A549 (cell line): ENCODE results near the gene SSR3. TPM values are rescaled to one million over a fixed set of nuclear protein-coding genes. Genes with fewer than 3 reads are reported as not detected.

Experiments
- ATAC-seq, 2 experiments: fragments of 200-7000 bp in 1 of 2; fragments of >200 bp in 1 of 2; cut with Nextera tagmentation in 1 of 2; cut with Tn5 transposase in 1 of 2; 3 replicates each; pipeline versions ENCODE4 v1.8.0 to v1.9.1; 2018 to 2020; ENCODE audit warnings: mild to moderate bottlenecking in 1 of 2, moderate library complexity in 1 of 2
- CTCF ChIA-PET: fragments of 300-600 bp; sonication (Branson Sonifier 250); formaldehyde crosslinking; extraction: SDS; loops from one replicate; lab custom pipeline; 2021; ENCODE audit warnings: antibody characterized with exemption, inconsistent platforms; lab: Yijun Ruan, JAX
- POLR2A ChIA-PET: fragments of 350-600 bp; formaldehyde crosslinking; extraction: SDS; loops from one replicate; lab custom pipeline; 2021; ENCODE audit warnings: antibody characterized with exemption, inconsistent platforms; lab: Yijun Ruan, JAX
- DNase-seq, 2 experiments: peaks; one replicate each; pipeline versions ENCODE4 v3.0.0 to v3.0.0-alpha.2; 2011 to 2016; ENCODE audit warnings: low read depth in 1 of 2, low spot score in 1 of 2
- FAIRE-seq: peaks from 2 replicates; lab custom pipeline; 2011; peaks lifted over from hg19 to GRCh38; lab: Jason Lieb, UNC
- H3K27ac ChIP-seq, 2 experiments: fragments of >200 bp; sonication (Bioruptor Twin); formaldehyde crosslinking; 3 replicates each; pipeline ENCODE4 v1.5.1; 2016 to 2017
- H3K4me1 ChIP-seq: fragments of >200 bp; sonication (Bioruptor Twin); formaldehyde crosslinking; 3 replicates; pipeline ENCODE4 v1.6.1; 2016
- H3K4me2 ChIP-seq: fragments of >200 bp; sonication (Bioruptor Twin); formaldehyde crosslinking; 3 replicates; pipeline ENCODE4 v1.6.1; 2016
- H3K4me3 ChIP-seq: fragments of >200 bp; sonication (Bioruptor Twin); formaldehyde crosslinking; 3 replicates; pipeline ENCODE4 v1.5.1; 2016
- H3K9me3 ChIP-seq: fragments of >200 bp; sonication (Bioruptor Twin); formaldehyde crosslinking; 3 replicates; pipeline ENCODE4 v1.6.1; 2016
- CBX2 ChIP-seq: fragments of 200-600 bp; sonication (generic); IDR thresholded peaks from 2 replicates; pipeline ENCODE4 v1.6.1; 2016; ENCODE audit warnings: low read depth, mild to moderate bottlenecking, borderline replicate concordance
- CHD4 ChIP-seq: fragments of 200-600 bp; sonication (generic); IDR thresholded peaks from 2 replicates; pipeline ENCODE4 v1.6.1; 2016; ENCODE audit warnings: antibody characterized with exemption, mild to moderate bottlenecking, borderline replicate concordance
- EHMT2 ChIP-seq: fragments of 200-600 bp; sonication (generic); IDR thresholded peaks from 2 replicates; pipeline ENCODE4 v1.6.1; 2016; ENCODE audit warnings: antibody characterized with exemption, low read depth, mild to moderate bottlenecking, moderate library complexity
- ESRRA ChIP-seq: fragments of 150-350 bp; IDR thresholded peaks from 2 replicates; pipeline ENCODE4 v1.6.1; 2014; ENCODE audit warnings: mild to moderate bottlenecking, low read length, borderline replicate concordance
- FOXS1 ChIP-seq: fragments of 250-450 bp; sonication (Bioruptor Pico); IDR thresholded peaks from 2 replicates; pipeline ENCODE4 v1.5.0; 2020; ENCODE audit warnings: mild to moderate bottlenecking, moderate library complexity
- GATA3 ChIP-seq: IDR thresholded peaks from 2 replicates; pipeline ENCODE4 v1.6.1; 2012; ENCODE audit warnings: borderline replicate concordance
- JUN ChIP-seq, 2 experiments: fragments of >200 bp; sonication (Bioruptor Twin); formaldehyde crosslinking; IDR thresholded peaks; 2 replicates in 1 of 2; 3 replicates in 1 of 2; pipeline ENCODE4 v1.6.1; 2016 to 2017
- KDM5A ChIP-seq: fragments of 200-600 bp; sonication (generic); IDR thresholded peaks from 2 replicates; pipeline ENCODE4 v1.6.1; 2016; ENCODE audit warnings: antibody characterized with exemption, mild to moderate bottlenecking
- MYC ChIP-seq: IDR thresholded peaks from 2 replicates; pipeline ENCODE4 v1.6.1; 2012; ENCODE audit warnings: mild to moderate bottlenecking, inconsistent platforms, low read length, improper control_type of control experiment, borderline replicate concordance
- NR3C1 ChIP-seq: fragments of >200 bp; sonication (Bioruptor Twin); formaldehyde crosslinking; IDR thresholded peaks from 3 replicates; pipeline ENCODE4 v1.6.1; 2017
- POLR2A ChIP-seq: IDR thresholded peaks from 2 replicates; pipeline ENCODE4 v1.6.1; 2012; ENCODE audit warnings: mild to moderate bottlenecking, low read length
- POLR2AphosphoS2 ChIP-seq: conservative IDR thresholded peaks from 2 replicates; pipeline ENCODE4 v1.6.1; 2012; ENCODE audit warnings: low read length, improper control_type of control experiment, inconsistent platforms
- RAD21 ChIP-seq, 2 experiments: fragments of >200 bp in 1 of 2; sonication (Bioruptor Twin) in 1 of 2; formaldehyde crosslinking in 1 of 2; IDR thresholded peaks in 1 of 2; conservative IDR thresholded peaks in 1 of 2; 2 replicates in 1 of 2; 3 replicates in 1 of 2; pipeline ENCODE4 v1.6.1; 2012 to 2018; ENCODE audit warnings: inconsistent platforms in 1 of 2
- RARB ChIP-seq: fragments of 250-450 bp; sonication (Bioruptor Pico); IDR thresholded peaks from 2 replicates; pipeline ENCODE4 v1.8.0; 2021; ENCODE audit warnings: mild to moderate bottlenecking, moderate library complexity
- RFX5 ChIP-seq: fragments of 450-650 bp; IDR thresholded peaks from 2 replicates; pipeline ENCODE4 v1.7.1; 2014; ENCODE audit warnings: antibody characterized with exemption, mild to moderate bottlenecking, moderate library complexity
- ZC3H11A ChIP-seq: fragments of 450-650 bp; IDR thresholded peaks from 2 replicates; pipeline ENCODE4 v1.6.1; 2014; ENCODE audit warnings: antibody characterized with exemption, mild to moderate bottlenecking
- ZFP36 ChIP-seq: fragments of 450-650 bp; IDR thresholded peaks from 2 replicates; pipeline ENCODE4 v1.6.1; 2014; ENCODE audit warnings: borderline replicate concordance; ENCODE audit not compliant: partially characterized antibody
- ZNF302 ChIP-seq: fragments of 250-450 bp; sonication (Bioruptor Pico); IDR thresholded peaks from 2 replicates; pipeline ENCODE4 v1.9.0; 2021; ENCODE audit warnings: inconsistent platforms, mild to moderate bottlenecking, moderate library complexity
- WGBS: methylation state at CpG from one replicate; pipeline ENCODE4 v1.1.6; 2017; ENCODE audit errors: missing lambda C conversion rate; 5-methylcytosine and 5-hydroxymethylcytosine counted together
- polyA plus RNA-seq, 4 experiments: library from polyadenylated mRNA; depleted of rRNA in 3 of 4; stranded (reverse); fragments of >200 nt; fragmentation: RNase III in 1 of 4; extraction: RNeasy Plus Mini Kit Qiagen cat#74134 plus additional on column Dnase treatment in 1 of 4; gene quantifications; 2 replicates in 3 of 4; 3 replicates in 1 of 4; pipeline ENCODE4 v1.2.3, GENCODE V29; 2011 to 2017
- TF ChIP-seq, protein P1 (sequence below): fragments of 250-450 bp; sonication (Bioruptor Pico); IDR thresholded peaks from 2 replicates; pipeline ENCODE4 v1.5.0; 2020; ENCODE audit warnings: low read depth, mild to moderate bottlenecking, moderate library complexity
- TF ChIP-seq, protein P2 (sequence below): fragments of 250-450 bp; sonication (Bioruptor Pico); IDR thresholded peaks from 2 replicates; pipeline ENCODE4 v1.5.0; 2021; ENCODE audit warnings: mild to moderate bottlenecking, moderate library complexity, borderline replicate concordance
- TF ChIP-seq, protein P3 (sequence below): fragments of >200 bp; sonication (Bioruptor Twin); formaldehyde crosslinking; IDR thresholded peaks from 3 replicates; pipeline ENCODE4 v1.5.1; 2016
- TF ChIP-seq, protein P4 (sequence below): fragments of >200 bp; sonication (Bioruptor Twin); formaldehyde crosslinking; IDR thresholded peaks from 2 replicates; pipeline ENCODE4 v1.6.1; 2016

The SSR3 gene
- polyA plus RNA-seq, 2 of the 4 experiments (the other 2 are of a cell fraction), result 154 to 187 TPM

DNA sequence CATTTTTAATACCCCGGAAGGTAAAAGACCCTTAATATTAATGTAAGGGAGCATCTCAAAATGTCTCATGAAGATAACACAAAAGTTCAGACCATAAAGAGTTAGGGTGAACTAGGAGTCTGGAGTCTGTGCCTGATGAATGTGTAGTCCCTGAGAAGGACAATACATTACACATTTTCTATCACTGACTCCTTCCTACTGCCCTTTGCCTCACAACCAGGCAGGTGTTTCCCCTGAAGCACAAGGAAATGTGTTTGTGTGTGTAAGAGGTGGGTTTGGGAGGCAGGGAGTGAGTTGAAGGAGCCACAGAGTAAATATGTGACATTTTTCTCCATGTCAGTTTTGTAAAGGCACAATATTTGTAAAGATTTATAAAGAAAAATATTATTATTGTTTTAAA lies 59.1 kb downstream of the SSR3 start (continued):
- TF ChIP-seq POLR2AphosphoS2 (no peak), FOXS1 (no peak)
- TF ChIP-seq, protein P1, sequence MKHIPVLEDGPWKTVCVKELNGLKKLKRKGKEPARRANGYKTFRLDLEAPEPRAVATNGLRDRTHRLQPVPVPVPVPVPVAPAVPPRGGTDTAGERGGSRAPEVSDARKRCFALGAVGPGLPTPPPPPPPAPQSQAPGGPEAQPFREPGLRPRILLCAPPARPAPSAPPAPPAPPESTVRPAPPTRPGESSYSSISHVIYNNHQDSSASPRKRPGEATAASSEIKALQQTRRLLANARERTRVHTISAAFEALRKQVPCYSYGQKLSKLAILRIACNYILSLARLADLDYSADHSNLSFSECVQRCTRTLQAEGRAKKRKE (CRISPR knock-in tag), result no peak

DNA sequence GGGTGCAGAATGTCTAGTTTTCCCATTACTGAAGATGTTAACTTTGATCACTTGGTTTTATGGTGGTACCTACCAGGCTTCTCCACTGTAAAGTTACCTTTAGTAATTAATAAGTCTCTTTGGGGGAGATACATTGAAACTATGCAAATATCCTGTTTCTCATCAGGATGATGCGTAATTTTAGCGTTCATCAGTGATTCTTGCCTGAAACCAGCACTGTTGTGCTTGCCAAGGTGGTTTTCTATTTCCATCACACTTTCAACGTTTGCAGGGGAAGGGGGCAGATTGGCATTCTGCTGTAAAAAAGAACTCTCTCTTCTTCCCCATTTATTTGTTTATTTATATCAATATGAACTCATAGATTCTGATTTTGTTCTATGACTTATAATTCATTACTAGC lies 61.0 kb downstream of the SSR3 start:
- Histone ChIP-seq H3K4me3 (no peak overlapping the region), H3K27ac (no peak overlapping the region), H3K4me2 (no peak overlapping the region), H3K9me3 (no peaks in the 10 kb centered on the region), H3K4me1 (no peaks in the 10 kb centered on the region)
- CTCF ChIA-PET, result no interaction called here
- POLR2A ChIA-PET, result no interaction called here
- DNase-seq (no peak), FAIRE-seq (no peak), ATAC-seq (no peak)
- WGBS, result 5% methylated on average over 3 of the region's 3 CpGs
- TF ChIP-seq NR3C1 (no peak), JUN (IDR thresholded peaks at IDR 0.05) (no peak), KDM5A (no peak), ESRRA (no peak)
- TF ChIP-seq, protein P2, sequence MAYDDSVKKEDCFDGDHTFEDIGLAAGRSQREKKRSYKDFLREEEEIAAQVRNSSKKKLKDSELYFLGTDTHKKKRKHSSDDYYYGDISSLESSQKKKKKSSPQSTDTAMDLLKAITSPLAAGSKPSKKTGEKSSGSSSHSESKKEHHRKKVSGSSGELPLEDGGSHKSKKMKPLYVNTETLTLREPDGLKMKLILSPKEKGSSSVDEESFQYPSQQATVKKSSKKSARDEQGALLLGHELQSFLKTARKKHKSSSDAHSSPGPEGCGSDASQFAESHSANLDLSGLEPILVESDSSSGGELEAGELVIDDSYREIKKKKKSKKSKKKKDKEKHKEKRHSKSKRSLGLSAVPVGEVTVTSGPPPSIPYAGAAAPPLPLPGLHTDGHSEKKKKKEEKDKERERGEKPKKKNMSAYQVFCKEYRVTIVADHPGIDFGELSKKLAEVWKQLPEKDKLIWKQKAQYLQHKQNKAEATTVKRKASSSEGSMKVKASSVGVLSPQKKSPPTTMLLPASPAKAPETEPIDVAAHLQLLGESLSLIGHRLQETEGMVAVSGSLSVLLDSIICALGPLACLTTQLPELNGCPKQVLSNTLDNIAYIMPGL, result no peak

DNA sequence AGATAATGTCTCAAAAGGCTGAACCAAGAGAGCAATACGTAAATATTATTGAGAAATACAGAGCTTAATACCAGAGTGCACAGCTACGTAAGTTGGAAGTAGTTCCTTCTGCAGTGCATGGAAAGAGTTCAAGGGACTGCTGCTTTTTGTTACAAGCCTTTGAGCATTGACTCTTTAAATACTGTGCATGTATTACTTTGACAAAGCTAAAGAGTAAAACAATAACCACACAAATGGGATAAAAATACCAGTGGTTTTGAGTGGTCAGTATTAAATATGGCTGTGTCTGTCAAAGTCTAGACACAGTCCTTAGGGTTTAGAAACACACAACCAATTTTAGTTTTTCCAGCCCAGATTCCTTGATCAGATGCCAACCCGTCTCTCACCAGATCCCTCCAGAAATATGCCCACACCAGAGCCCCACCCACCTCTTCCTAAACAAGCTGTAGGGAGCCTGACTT lies 62.1 kb downstream of the SSR3 start:
- no peaks in the 10 kb centered on the region for H3K9me3 ChIP-seq
- H3K27ac ChIP-seq, result no peak overlapping the region
- H3K4me2 ChIP-seq, result no peak overlapping the region
- H3K4me3 ChIP-seq, result no peak overlapping the region
- ChIA-PET CTCF (interaction anchor here (0.7 to 1.3 kb wide), 5 partner anchors 15 to 411 kb away, joined by 3 to 5 read pairs (median 3); no protein-coding TSS in a partner anchor), POLR2A (no interaction called here)
- TF ChIP-seq CBX2 (no peak), JUN (IDR thresholded peaks at IDR 0.05) (no peak)
- TF ChIP-seq, protein P3, sequence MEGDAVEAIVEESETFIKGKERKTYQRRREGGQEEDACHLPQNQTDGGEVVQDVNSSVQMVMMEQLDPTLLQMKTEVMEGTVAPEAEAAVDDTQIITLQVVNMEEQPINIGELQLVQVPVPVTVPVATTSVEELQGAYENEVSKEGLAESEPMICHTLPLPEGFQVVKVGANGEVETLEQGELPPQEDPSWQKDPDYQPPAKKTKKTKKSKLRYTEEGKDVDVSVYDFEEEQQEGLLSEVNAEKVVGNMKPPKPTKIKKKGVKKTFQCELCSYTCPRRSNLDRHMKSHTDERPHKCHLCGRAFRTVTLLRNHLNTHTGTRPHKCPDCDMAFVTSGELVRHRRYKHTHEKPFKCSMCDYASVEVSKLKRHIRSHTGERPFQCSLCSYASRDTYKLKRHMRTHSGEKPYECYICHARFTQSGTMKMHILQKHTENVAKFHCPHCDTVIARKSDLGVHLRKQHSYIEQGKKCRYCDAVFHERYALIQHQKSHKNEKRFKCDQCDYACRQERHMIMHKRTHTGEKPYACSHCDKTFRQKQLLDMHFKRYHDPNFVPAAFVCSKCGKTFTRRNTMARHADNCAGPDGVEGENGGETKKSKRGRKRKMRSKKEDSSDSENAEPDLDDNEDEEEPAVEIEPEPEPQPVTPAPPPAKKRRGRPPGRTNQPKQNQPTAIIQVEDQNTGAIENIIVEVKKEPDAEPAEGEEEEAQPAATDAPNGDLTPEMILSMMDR, result no peak
- 45% methylated on average over 3 of the region's 3 CpGs for WGBS
- ATAC-seq (no peak), FAIRE-seq (no peak), DNase-seq (no peak)
- no peaks in the 10 kb centered on the region for H3K4me1 ChIP-seq

DNA sequence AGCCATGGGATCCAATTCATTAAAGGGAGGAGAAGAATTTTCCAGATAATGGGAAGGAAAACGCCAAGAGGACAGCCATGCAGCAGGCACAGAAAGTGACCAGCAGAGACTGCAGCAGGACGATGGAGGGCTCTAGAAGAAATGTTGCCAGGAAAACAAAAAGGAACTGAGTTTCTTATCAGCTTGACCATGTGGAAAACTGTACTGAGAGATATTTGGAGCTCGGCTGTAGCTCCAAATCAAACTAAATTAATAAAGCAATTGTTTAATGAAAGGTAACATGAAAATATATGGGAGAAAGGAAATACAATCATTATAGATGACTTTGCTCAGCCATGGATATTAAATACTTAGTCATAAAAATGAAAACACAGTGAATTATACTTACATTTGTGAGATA lies 63.7 kb downstream of the SSR3 start:
- H3K9me3 ChIP-seq, result no peaks in the 10 kb centered on the region
- no peak for TF ChIP-seq ZNF302 (CRISPR knock-in tag)
- no peak for TF ChIP-seq MYC
- no peak for TF ChIP-seq GATA3
- TF ChIP-seq RFX5, result no peak
- no peak for TF ChIP-seq EHMT2
- no peak for TF ChIP-seq RAD21 (conservative IDR thresholded peaks at IDR 0.05 in 1 of 2, IDR thresholded peaks at IDR 0.05 in 1 of 2)
- TF ChIP-seq CHD4, result no peak
- TF ChIP-seq RARB, result no peak
- TF ChIP-seq, protein P1 (CRISPR knock-in tag), result no peak
- TF ChIP-seq ZC3H11A, result no peak
- no peak for TF ChIP-seq POLR2AphosphoS2
- TF ChIP-seq, protein P4, sequence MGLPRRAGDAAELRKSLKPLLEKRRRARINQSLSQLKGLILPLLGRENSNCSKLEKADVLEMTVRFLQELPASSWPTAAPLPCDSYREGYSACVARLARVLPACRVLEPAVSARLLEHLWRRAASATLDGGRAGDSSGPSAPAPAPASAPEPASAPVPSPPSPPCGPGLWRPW, result no peak
- TF ChIP-seq POLR2A, result no peak
- TF ChIP-seq ZFP36, result no peak
- no peak overlapping the region for H3K27ac ChIP-seq
- WGBS, result 20% methylated on average over 3 of the region's 3 CpGs
- no peak overlapping the region for H3K4me2 ChIP-seq
- no peak for ATAC-seq
- no peak for DNase-seq
- no peaks in the 10 kb centered on the region for H3K4me1 ChIP-seq
- POLR2A ChIA-PET, result interaction anchor here (0.5 kb wide), 1 partner anchor 32 kb away, joined by 3 read pairs; no protein-coding TSS in a partner anchor
- H3K4me3 ChIP-seq, result no peak overlapping the region
- FAIRE-seq, result no peak
- CTCF ChIA-PET, result no interaction called here
